Neural cell (in vitro differentiated cells): ENCODE data around the gene MAPK4. TPM values are rescaled to one million over a fixed set of nuclear protein-coding genes. Genes with fewer than 3 reads are reported as not detected.

Source experiments
- H2AFZ ChIP-seq: fragments of 200-600, 300-800 bp; sonication (generic), shearing (Covaris generic); 2 replicates; pipeline ENCODE4 v1.6.0; 2014; ENCODE audit warnings: low read depth, mild to moderate bottlenecking, antibody characterized with exemption, low read length, moderate library complexity
- H3F3A ChIP-seq: fragments of 200-600 bp; shearing (Covaris generic); 2 replicates; pipeline ENCODE4 v1.6.1; 2016; ENCODE audit warnings: mild to moderate bottlenecking, moderate library complexity, mixed read lengths, antibody characterized with exemption, low read length; ENCODE audit not compliant: insufficient read depth, poor library complexity, severe bottlenecking
- H3K27ac ChIP-seq: fragments of 200-600, 300-800 bp; sonication (generic), shearing (Covaris generic); 2 replicates; pipeline ENCODE4 v1.5.1; 2014; ENCODE audit warnings: mild to moderate bottlenecking, low read length, moderate library complexity
- H3K27me3 ChIP-seq: fragments of 300-800, 200-600 bp; sonication (generic), shearing (Covaris generic); 2 replicates; pipeline ENCODE4 v1.6.0; 2014; ENCODE audit warnings: mild to moderate bottlenecking, low read depth, low read length, moderate library complexity; ENCODE audit not compliant: insufficient read depth
- H3K36me3 ChIP-seq: fragments of 300-800, 200-600 bp; sonication (generic), shearing (Covaris generic); 2 replicates; pipeline ENCODE4 v1.5.1; 2014; ENCODE audit warnings: mild to moderate bottlenecking, antibody characterized with exemption, low read length, moderate library complexity; ENCODE audit not compliant: insufficient read depth
- H3K4me2 ChIP-seq: fragments of 300-800, 200-600 bp; sonication (generic), shearing (Covaris generic); 2 replicates; pipeline ENCODE4 v1.6.0; 2014; ENCODE audit warnings: mild to moderate bottlenecking, low read length
- H3K4me3 ChIP-seq: fragments of 300-800, 200-600 bp; sonication (generic), shearing (Covaris generic); 2 replicates; pipeline ENCODE4 v1.5.1; 2014; ENCODE audit warnings: mild to moderate bottlenecking, low read length, moderate library complexity
- H3K79me2 ChIP-seq: fragments of 200-600 bp; shearing (Covaris generic); replicated peaks from 2 replicates; pipeline ENCODE4 v1.6.0; 2014; ENCODE audit warnings: mild to moderate bottlenecking, low read length, moderate library complexity; ENCODE audit not compliant: insufficient read depth
- H3K9ac ChIP-seq: fragments of 300-800, 200-600 bp; sonication (generic), shearing (Covaris generic); 2 replicates; pipeline ENCODE4 v1.6.1; 2016; ENCODE audit warnings: mild to moderate bottlenecking, low read length, mixed read lengths
- H3K9me2 ChIP-seq: fragments of 200-600 bp; shearing (Covaris generic); 2 replicates; pipeline ENCODE4 v1.6.1; 2016; ENCODE audit warnings: mild to moderate bottlenecking, low read length, mixed read lengths; ENCODE audit not compliant: insufficient read depth
- H3K9me3 ChIP-seq: fragments of 200-600, 300-800 bp; sonication (generic), shearing (Covaris generic); 2 replicates; pipeline ENCODE4 v1.6.1; 2016; ENCODE audit warnings: mild to moderate bottlenecking, mixed run types, low read length, moderate library complexity, mixed read lengths
- H4K20me1 ChIP-seq: fragments of 200-600 bp; shearing (Covaris generic); 2 replicates; pipeline ENCODE4 v1.6.1; 2016; ENCODE audit warnings: mild to moderate bottlenecking, mixed run types; ENCODE audit not compliant: insufficient read depth
- CTCF ChIP-seq: fragments of 450-650 bp; IDR thresholded peaks from 2 replicates; pipeline ENCODE4 v1.5.1; 2014; ENCODE audit warnings: antibody characterized with exemption, mild to moderate bottlenecking, moderate library complexity; ENCODE audit not compliant: poor library complexity, severe bottlenecking
- EP300 ChIP-seq: fragments of 450-650 bp; conservative IDR thresholded peaks from 2 replicates; pipeline ENCODE4 v1.6.1; 2014; ENCODE audit warnings: antibody characterized with exemption, mild to moderate bottlenecking, moderate library complexity; ENCODE audit not compliant: poor library complexity, severe bottlenecking
- EZH2 ChIP-seq: fragments of 200-600, 300-800 bp; shearing (Covaris generic), sonication (generic); IDR thresholded peaks from 2 replicates; pipeline ENCODE4 v1.6.1; 2014; ENCODE audit warnings: antibody characterized with exemption, low read length, borderline replicate concordance, mild to moderate bottlenecking; ENCODE audit not compliant: insufficient read depth, poor library complexity, severe bottlenecking
- MXI1 ChIP-seq: fragments of 450-650 bp; conservative IDR thresholded peaks from 2 replicates; pipeline ENCODE4 v1.6.1; 2014; ENCODE audit warnings: antibody characterized with exemption, mild to moderate bottlenecking; ENCODE audit not compliant: poor library complexity, severe bottlenecking
- POLR2AphosphoS5 ChIP-seq: IDR thresholded peaks from 2 replicates; pipeline ENCODE4 v1.6.1; 2012
- RAD21 ChIP-seq: fragments of 450-650 bp; conservative IDR thresholded peaks from 2 replicates; pipeline ENCODE4 v1.6.1; 2014; ENCODE audit warnings: antibody characterized with exemption, mild to moderate bottlenecking, moderate library complexity
- REST ChIP-seq: IDR thresholded peaks from 2 replicates; pipeline ENCODE4 v1.6.1; 2012; ENCODE audit warnings: borderline replicate concordance
- SMC3 ChIP-seq: fragments of 450-650 bp; conservative IDR thresholded peaks from 2 replicates; pipeline ENCODE4 v1.6.1; 2014; ENCODE audit warnings: antibody characterized with exemption, mild to moderate bottlenecking, moderate library complexity; ENCODE audit not compliant: poor library complexity
- TAF1 ChIP-seq: IDR thresholded peaks from 2 replicates; pipeline ENCODE4 v1.6.1; 2012; ENCODE audit warnings: low read depth
- polyA plus RNA-seq: library from polyadenylated mRNA; depleted of rRNA; stranded (reverse); fragments of >200 nt; gene quantifications from 2 replicates; pipeline ENCODE4 v1.2.3, GENCODE V29; 2014

The MAPK4 gene
- polyA plus RNA-seq, 1 donor from 2014 or later: 12.7 TPM

- Histone ChIP-seq H3F3A (no peaks in the 10 kb centered on the region), H3K79me2 (no peaks in the 10 kb centered on the region), H3K4me3 (no peak overlapping the region), H3K9me2 (no peaks in the 10 kb centered on the region), H4K20me1 (no peaks in the 10 kb centered on the region), H3K9me3 (no peaks in the 10 kb centered on the region), H3K9ac (no peak overlapping the region), H3K27ac (no peak overlapping the region), H2AFZ (no peak overlapping the region), H3K36me3 (no peaks in the 10 kb centered on the region), H3K4me2 (no peak overlapping the region), H3K27me3 (no peaks in the 10 kb centered on the region)
- TF ChIP-seq SMC3: no peak
- TF ChIP-seq RAD21: no peak
- TF ChIP-seq REST: no peak
- TF ChIP-seq POLR2AphosphoS5: no peak
- TF ChIP-seq CTCF: no peak
- TF ChIP-seq EZH2: no peak
- no peak for TF ChIP-seq EP300
- TF ChIP-seq MXI1: no peak
- TF ChIP-seq TAF1: no peak
These were observed 89.9 kb downstream of the MAPK4 start for GRCh38 chr18:50649821-50650220.

DNA sequence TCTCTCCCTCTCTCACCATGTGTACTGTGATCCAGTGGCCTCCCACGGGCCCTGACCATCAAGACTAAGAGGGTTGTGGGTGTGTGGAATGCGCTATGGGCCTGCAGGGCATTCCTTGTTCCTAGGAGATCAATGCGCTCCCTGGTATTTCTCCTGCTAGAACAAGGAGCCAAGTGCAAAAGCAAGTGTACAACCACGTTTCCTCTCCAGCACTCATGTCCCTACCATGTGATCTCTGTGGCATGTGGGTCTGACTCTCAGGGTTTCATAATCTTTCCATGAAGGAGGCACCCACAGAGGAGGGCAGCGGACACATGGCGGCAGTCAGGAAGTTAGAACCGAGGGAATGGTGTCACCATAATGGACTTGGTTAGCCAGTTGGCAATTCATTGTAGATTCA is 91.4 kb downstream of the MAPK4 start:
- H2AFZ ChIP-seq: no peak overlapping the region
- H3K9ac ChIP-seq: no peak overlapping the region
- H3K36me3 ChIP-seq: no peaks in the 10 kb centered on the region
- H3K4me3 ChIP-seq: no peak overlapping the region
- H3K4me2 ChIP-seq: no peak overlapping the region
- H3K27ac ChIP-seq: no peak overlapping the region
- H3F3A ChIP-seq: no peaks in the 10 kb centered on the region
- no peaks in the 10 kb centered on the region for H3K27me3 ChIP-seq
- H3K9me2 ChIP-seq: no peaks in the 10 kb centered on the region
- H4K20me1 ChIP-seq: no peaks in the 10 kb centered on the region
- no peaks in the 10 kb centered on the region for H3K9me3 ChIP-seq
- TF ChIP-seq REST: no peak
- TF ChIP-seq POLR2AphosphoS5: no peak
- TF ChIP-seq CTCF: no peak
- no peak for TF ChIP-seq SMC3
- no peak for TF ChIP-seq EZH2
- TF ChIP-seq RAD21: no peak
- no peak for TF ChIP-seq MXI1
- no peak for TF ChIP-seq TAF1
- no peak for TF ChIP-seq EP300
- H3K79me2 ChIP-seq: no peaks in the 10 kb centered on the region
